Natural killer cell (primary cell): ENCODE results near the gene VMP1. TPM values are rescaled to one million over a fixed set of nuclear protein-coding genes. Genes with fewer than 3 reads are reported as not detected.

ENCODE experiments used
- ATAC-seq, 3 donors: fragments of 150-1000 bp in 2 of 3; fragments of 200-7000 bp in 1 of 3; cut with Tn5 transposase; 1 replicate in 1 of 3; 2 replicates in 2 of 3; pipeline ENCODE4 v1.10.0; 2021; ENCODE audit warnings: mild to moderate bottlenecking in 2 of 3, moderate library complexity in 2 of 3
- DNase-seq, 2 donors: peaks; one replicate each; pipeline versions ENCODE4 v3.0.0 to v3.0.0-alpha.2; 2013 to 2021; ENCODE audit warnings: mixed read lengths in 1 of 2
- H3K27ac ChIP-seq: one replicate; pipeline ENCODE4 v1.5.1; 2013; ENCODE audit warnings: mild to moderate bottlenecking, low read length
- H3K27me3 ChIP-seq: one replicate; pipeline ENCODE4 v1.6.1; 2013; ENCODE audit warnings: low read length; ENCODE audit not compliant: control insufficient read depth, insufficient read depth
- H3K36me3 ChIP-seq: one replicate; pipeline ENCODE4 v1.6.1; 2013; ENCODE audit warnings: low read length; ENCODE audit not compliant: control insufficient read depth, insufficient read depth
- H3K4me1 ChIP-seq: one replicate; pipeline ENCODE4 v1.6.1; 2013; ENCODE audit warnings: low read length; ENCODE audit not compliant: control insufficient read depth, insufficient read depth
- H3K4me3 ChIP-seq: one replicate; pipeline ENCODE4 v1.5.1; 2013; ENCODE audit warnings: low read length
- H3K9me3 ChIP-seq: one replicate; pipeline ENCODE4 v1.6.1; 2013; ENCODE audit warnings: low read length; ENCODE audit not compliant: control insufficient read depth, insufficient read depth
- H3K27ac Mint-ChIP-seq, 2 donors: one replicate each; pipeline ENCODE4 v1.8.0; 2022; ENCODE audit warnings: mild to moderate bottlenecking in 2 of 2, mixed read lengths in 2 of 2, moderate library complexity in 1 of 2
- H3K27me3 Mint-ChIP-seq, 2 donors: one replicate each; pipeline ENCODE4 v1.8.0; 2022; ENCODE audit warnings: low read depth in 2 of 2, mixed read lengths in 2 of 2
- H3K36me3 Mint-ChIP-seq: one replicate; pipeline ENCODE4 v1.8.0; 2022; ENCODE audit warnings: mixed read lengths
- H3K4me1 Mint-ChIP-seq, 2 donors: one replicate each; pipeline ENCODE4 v1.8.0; 2022; ENCODE audit warnings: mixed read lengths in 2 of 2
- H3K4me3 Mint-ChIP-seq: one replicate; pipeline ENCODE4 v1.8.0; 2022; ENCODE audit warnings: mild to moderate bottlenecking, moderate library complexity, mixed read lengths
- H3K9me3 Mint-ChIP-seq, 2 donors: one replicate each; pipeline ENCODE4 v1.8.0; 2022; ENCODE audit warnings: mixed read lengths in 2 of 2
- WGBS: methylation state at CpG from one replicate; pipeline ENCODE4 v1.1.7; 2013; ENCODE audit warnings: missing lambda C conversion rate; ENCODE audit not compliant: insufficient coverage; 5-methylcytosine and 5-hydroxymethylcytosine counted together
- intact Hi-C: fragments of 100-400 bp; cut with micrococcal nuclease; formaldehyde crosslinking; loops from one replicate; pipeline ENCODE4 v1.14.2; 2022
- total RNA-seq, 4 donors: library from RNA; stranded (reverse); fragments of 120-200 nt in 1 of 4; gene quantifications; one replicate each; pipeline versions ENCODE4 v1.2.3 to v1.2.4, GENCODE V29; 2013 to 2022
- TF ChIP-seq, protein P1 (sequence below): fragments of 200-600 bp; IDR thresholded peaks from one replicate; pipeline ENCODE4 v1.8.0; 2022; ENCODE audit warnings: antibody characterized with exemption

Gene VMP1
- total RNA-seq, 3 donors from 2014 or later (not counting 1 experiment from before 2014, with no cell fraction given), result 136 to 175 (median 162) TPM

DNA sequence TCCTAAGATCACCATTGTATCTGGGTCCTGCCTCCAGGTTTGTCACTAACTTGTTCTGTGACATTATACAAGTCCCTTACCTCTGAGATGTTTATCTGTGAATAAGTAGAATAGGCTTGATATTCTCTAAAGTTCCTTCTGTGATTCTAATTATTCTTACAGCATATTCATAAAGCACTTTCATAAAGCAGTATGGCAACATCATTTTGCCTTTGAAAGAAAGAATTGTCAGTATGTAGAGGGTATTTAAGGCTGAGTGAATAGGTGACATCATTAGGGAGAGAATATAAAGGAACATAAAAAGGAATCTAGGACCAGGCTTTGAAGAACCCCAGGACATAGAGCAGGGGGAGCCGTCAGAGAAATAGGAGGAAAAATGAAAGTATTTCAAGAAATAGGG lies 15.6 kb downstream of the VMP1 start:
- no peak overlapping the region for H3K27ac ChIP-seq
- TF ChIP-seq, protein P1, sequence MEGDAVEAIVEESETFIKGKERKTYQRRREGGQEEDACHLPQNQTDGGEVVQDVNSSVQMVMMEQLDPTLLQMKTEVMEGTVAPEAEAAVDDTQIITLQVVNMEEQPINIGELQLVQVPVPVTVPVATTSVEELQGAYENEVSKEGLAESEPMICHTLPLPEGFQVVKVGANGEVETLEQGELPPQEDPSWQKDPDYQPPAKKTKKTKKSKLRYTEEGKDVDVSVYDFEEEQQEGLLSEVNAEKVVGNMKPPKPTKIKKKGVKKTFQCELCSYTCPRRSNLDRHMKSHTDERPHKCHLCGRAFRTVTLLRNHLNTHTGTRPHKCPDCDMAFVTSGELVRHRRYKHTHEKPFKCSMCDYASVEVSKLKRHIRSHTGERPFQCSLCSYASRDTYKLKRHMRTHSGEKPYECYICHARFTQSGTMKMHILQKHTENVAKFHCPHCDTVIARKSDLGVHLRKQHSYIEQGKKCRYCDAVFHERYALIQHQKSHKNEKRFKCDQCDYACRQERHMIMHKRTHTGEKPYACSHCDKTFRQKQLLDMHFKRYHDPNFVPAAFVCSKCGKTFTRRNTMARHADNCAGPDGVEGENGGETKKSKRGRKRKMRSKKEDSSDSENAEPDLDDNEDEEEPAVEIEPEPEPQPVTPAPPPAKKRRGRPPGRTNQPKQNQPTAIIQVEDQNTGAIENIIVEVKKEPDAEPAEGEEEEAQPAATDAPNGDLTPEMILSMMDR, result no peak
- intact Hi-C loops, result no loop called here
- Mint-ChIP-seq H3K36me3 (no peaks in the 10 kb centered on the region), H3K4me3 (no peak overlapping the region), H3K4me1 (peaks cover 39 to 44% of the 10 kb centered on the region in 2 donors), H3K9me3 (no peaks in the 10 kb centered on the region), H3K27me3 (no peaks in the 10 kb centered on the region), H3K27ac (peak overlapping the region in 1 of 2 donors; percentile 8)
- H3K4me1 ChIP-seq, result no peaks in the 10 kb centered on the region
- DNase-seq, result no peak
- H3K36me3 ChIP-seq, result no peaks in the 10 kb centered on the region
- H3K27me3 ChIP-seq, result no peaks in the 10 kb centered on the region
- no peak overlapping the region for H3K4me3 ChIP-seq
- WGBS, result 90% methylated on average over 1 of the region's 1 CpG
- no peak for ATAC-seq
- no peaks in the 10 kb centered on the region for H3K9me3 ChIP-seq

- no peaks in the 10 kb centered on the region for H3K27me3 Mint-ChIP-seq
- no peaks in the 10 kb centered on the region for H3K36me3 Mint-ChIP-seq
- DNase-seq, result no peak
Measured at GRCh38 chr17:59723607-59724006, 16.2 kb downstream of the VMP1 start.

GRCh38 chr17:59725691-59726090 lies 18.2 kb downstream of the VMP1 start:
- no peak for DNase-seq
- Mint-ChIP-seq H3K36me3 (no peaks in the 10 kb centered on the region), H3K4me3 (no peak overlapping the region), H3K27ac (no peak overlapping the region), H3K4me1 (peaks cover 33 to 40% of the 10 kb centered on the region in 2 donors), H3K27me3 (no peaks in the 10 kb centered on the region), H3K9me3 (no peaks in the 10 kb centered on the region)
- Histone ChIP-seq H3K27me3 (no peaks in the 10 kb centered on the region), H3K4me1 (peaks cover 6% of the 10 kb centered on the region), H3K36me3 (no peaks in the 10 kb centered on the region), H3K9me3 (no peaks in the 10 kb centered on the region), H3K4me3 (no peak overlapping the region), H3K27ac (no peak overlapping the region)
- TF ChIP-seq, protein P1, result no peak
- WGBS, result no CpG with 5 or more reads among the region's 2 CpGs
- intact Hi-C loops, result no loop called here
- no peak for ATAC-seq

More at GRCh38 chr17:59723607-59724006, 16.2 kb downstream of the VMP1 start:
- WGBS, result 96% methylated on average over 1 of the region's 1 CpG
- peaks cover 36 to 40% of the 10 kb centered on the region in 2 donors for H3K4me1 Mint-ChIP-seq
- H3K4me1 ChIP-seq, result no peaks in the 10 kb centered on the region
- no peaks in the 10 kb centered on the region for H3K27me3 ChIP-seq
- H3K4me3 ChIP-seq, result no peak overlapping the region
- intact Hi-C loops, result no loop called here
- no peaks in the 10 kb centered on the region for H3K9me3 Mint-ChIP-seq
- no peaks in the 10 kb centered on the region for H3K36me3 ChIP-seq
- H3K27ac ChIP-seq, result no peak overlapping the region
- TF ChIP-seq, protein P1, result no peak
- H3K27ac Mint-ChIP-seq, result peak overlapping the region in 1 of 2 donors; percentile 8
- no peaks in the 10 kb centered on the region for H3K9me3 ChIP-seq
- ATAC-seq, result no peak
- H3K4me3 Mint-ChIP-seq, result no peak overlapping the region

DNA sequence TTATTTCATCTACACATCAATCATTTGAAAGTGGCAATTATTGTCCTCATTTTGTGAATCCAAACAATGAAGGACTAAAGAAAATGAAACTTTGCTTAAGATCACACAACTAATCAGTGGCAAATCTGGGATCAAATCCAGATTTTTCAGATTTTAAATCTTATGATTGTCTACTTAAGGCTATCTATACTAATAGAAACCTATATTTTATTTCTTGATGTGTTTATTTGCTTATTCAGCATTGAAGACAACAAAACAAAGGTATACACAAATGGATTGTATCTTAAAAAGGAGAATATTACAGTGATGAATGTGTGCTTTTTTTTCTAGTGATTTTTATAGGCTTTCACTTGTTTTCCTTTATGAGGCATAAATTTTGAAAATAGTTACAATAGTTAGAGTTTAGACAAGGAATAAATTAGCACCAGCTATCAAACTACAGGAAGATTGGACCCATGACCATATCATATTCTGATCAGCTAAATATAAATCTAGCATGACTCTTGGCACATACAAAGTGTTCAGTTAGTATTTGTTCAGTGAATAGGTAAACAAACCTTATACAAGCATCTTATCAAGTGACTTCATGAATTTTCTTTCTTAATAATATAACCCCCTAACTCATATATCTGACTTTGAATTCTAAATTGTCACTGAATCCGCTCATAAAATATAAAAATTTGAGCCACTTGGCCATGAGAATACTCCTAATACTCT lies 20.5 kb downstream of the VMP1 start:
- H3K9me3 Mint-ChIP-seq, result no peaks in the 10 kb centered on the region
- Histone ChIP-seq H3K36me3 (peaks cover 4% of the 10 kb centered on the region), H3K4me3 (no peak overlapping the region), H3K9me3 (no peaks in the 10 kb centered on the region), H3K4me1 (peaks cover 6% of the 10 kb centered on the region), H3K27me3 (no peaks in the 10 kb centered on the region), H3K27ac (no peak overlapping the region)
- H3K27ac Mint-ChIP-seq, result no peak overlapping the region
- TF ChIP-seq, protein P1, result no peak
- no peaks in the 10 kb centered on the region for H3K36me3 Mint-ChIP-seq
- no peak for ATAC-seq
- peaks cover 31 to 36% of the 10 kb centered on the region in 2 donors for H3K4me1 Mint-ChIP-seq
- DNase-seq, result no peak
- intact Hi-C loops, result no loop called here
- H3K4me3 Mint-ChIP-seq, result no peak overlapping the region
- H3K27me3 Mint-ChIP-seq, result no peaks in the 10 kb centered on the region
- 100% methylated on average over 1 of the region's 1 CpG for WGBS
